Gastroesophageal sphincter (tissue), 4 donors: Measurements from ENCODE around the gene MAPK8. TPM values are rescaled to one million over a fixed set of nuclear protein-coding genes. Genes with fewer than 3 reads are reported as not detected.

Source experiments
- ATAC-seq: fragments of 150-250 bp; one replicate; pipeline ENCODE4 v1.9.1; 2016; ENCODE audit warnings: mild to moderate bottlenecking, moderate library complexity
- H3K27ac ChIP-seq, 4 donors: fragments of 200-600 bp; sonication (generic) in 3 of 4; 1 replicate in 3 of 4; 2 replicates in 1 of 4; pipeline ENCODE4 v1.5.1; 2016 to 2019
- H3K27me3 ChIP-seq: fragments of 200-600 bp; sonication (generic); one replicate; pipeline ENCODE4 v1.5.1; 2019
- H3K36me3 ChIP-seq, 2 donors: fragments of 200-600 bp; sonication (generic); one replicate each; pipeline ENCODE4 v1.5.1; 2019; ENCODE audit warnings: control low read depth in 1 of 2
- H3K4me1 ChIP-seq, 3 donors: fragments of 200-600 bp; sonication (generic); 1 replicate in 2 of 3; 2 replicates in 1 of 3; pipeline ENCODE4 v1.5.1; 2016 to 2019; ENCODE audit warnings: control low read depth in 2 of 3
- H3K4me3 ChIP-seq, 2 donors: fragments of 200-600 bp; sonication (generic); one replicate each; pipeline ENCODE4 v1.5.1; 2019; ENCODE audit warnings: mild to moderate bottlenecking in 1 of 2, moderate library complexity in 1 of 2
- H3K9me3 ChIP-seq, 3 donors: fragments of 200-600 bp; sonication (generic); one replicate each; pipeline ENCODE4 v1.5.1; 2017 to 2019; ENCODE audit warnings: control low read depth in 2 of 3
- EP300 ChIP-seq: sonication (generic); formaldehyde crosslinking; IDR thresholded peaks from one replicate; pipeline ENCODE4 v1.6.1; 2017; ENCODE audit warnings: antibody characterized with exemption, mild to moderate bottlenecking
- POLR2A ChIP-seq, 2 donors: fragments of 450-650 bp; IDR thresholded peaks; one replicate each; pipeline ENCODE4 v1.6.1; 2017; ENCODE audit warnings: antibody characterized with exemption in 2 of 2, mild to moderate bottlenecking in 2 of 2, moderate library complexity in 1 of 2
- POLR2AphosphoS5 ChIP-seq: sonication (generic); formaldehyde crosslinking; IDR thresholded peaks from one replicate; pipeline ENCODE4 v1.6.1; 2017; ENCODE audit warnings: antibody characterized with exemption
- WGBS, 2 donors: methylation state at CpG; one replicate each; pipeline ENCODE4 v1.1.5; 2018; ENCODE audit warnings: low coverage in 1 of 2; 5-methylcytosine and 5-hydroxymethylcytosine counted together
- total RNA-seq, 4 donors: library from RNA; depleted of rRNA; stranded (reverse); fragments of >200 nt; gene quantifications; one replicate each; pipeline ENCODE4 v1.1.0, GENCODE V29; 2016
- TF ChIP-seq, protein P1 (sequence below), 4 experiments: fragments of 200-600 bp in 2 of 4; fragments of 450-650 bp in 2 of 4; sonication (generic) in 1 of 4; IDR thresholded peaks; one replicate each; pipeline ENCODE4 v1.5.1; 2017 to 2019; ENCODE audit warnings: antibody characterized with exemption in 4 of 4, mild to moderate bottlenecking in 2 of 4, moderate library complexity in 2 of 4

MAPK8 gene
- total RNA-seq, 4 donors from 2014 or later = 35.6 to 63.7 (median 40.7) TPM

- Histone ChIP-seq H3K36me3 (no peaks in the 10 kb centered on the region), H3K4me1 (peaks cover 0 to 31% (median 0%) of the 10 kb centered on the region in 3 donors), H3K4me3 (no peak overlapping the region), H3K9me3 (no peaks in the 10 kb centered on the region), H3K27ac (no peak overlapping the region), H3K27me3 (peaks cover 18% of the 10 kb centered on the region)
- WGBS, 2 donors = 82 to 87% methylated on average over 9 to 10 of the region's 12 CpGs
- no peak for ATAC-seq
- TF ChIP-seq POLR2A (IDR thresholded peaks at IDR 0.05) = no peak
- TF ChIP-seq POLR2AphosphoS5 = no peak
- TF ChIP-seq EP300 = no peak
- TF ChIP-seq, protein P1, sequence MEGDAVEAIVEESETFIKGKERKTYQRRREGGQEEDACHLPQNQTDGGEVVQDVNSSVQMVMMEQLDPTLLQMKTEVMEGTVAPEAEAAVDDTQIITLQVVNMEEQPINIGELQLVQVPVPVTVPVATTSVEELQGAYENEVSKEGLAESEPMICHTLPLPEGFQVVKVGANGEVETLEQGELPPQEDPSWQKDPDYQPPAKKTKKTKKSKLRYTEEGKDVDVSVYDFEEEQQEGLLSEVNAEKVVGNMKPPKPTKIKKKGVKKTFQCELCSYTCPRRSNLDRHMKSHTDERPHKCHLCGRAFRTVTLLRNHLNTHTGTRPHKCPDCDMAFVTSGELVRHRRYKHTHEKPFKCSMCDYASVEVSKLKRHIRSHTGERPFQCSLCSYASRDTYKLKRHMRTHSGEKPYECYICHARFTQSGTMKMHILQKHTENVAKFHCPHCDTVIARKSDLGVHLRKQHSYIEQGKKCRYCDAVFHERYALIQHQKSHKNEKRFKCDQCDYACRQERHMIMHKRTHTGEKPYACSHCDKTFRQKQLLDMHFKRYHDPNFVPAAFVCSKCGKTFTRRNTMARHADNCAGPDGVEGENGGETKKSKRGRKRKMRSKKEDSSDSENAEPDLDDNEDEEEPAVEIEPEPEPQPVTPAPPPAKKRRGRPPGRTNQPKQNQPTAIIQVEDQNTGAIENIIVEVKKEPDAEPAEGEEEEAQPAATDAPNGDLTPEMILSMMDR (IDR thresholded peaks at IDR 0.05) = no peak
These were observed 155.4 kb downstream of the MAPK8 start for GRCh38 chr10:48461623-48462481.

GRCh38 chr10:48462482-48463020 is 156.1 kb downstream of the MAPK8 start:
- TF ChIP-seq POLR2A (IDR thresholded peaks at IDR 0.05) (no peak), POLR2AphosphoS5 (no peak)
- TF ChIP-seq, protein P1 (IDR thresholded peaks at IDR 0.05) = no peak
- ATAC-seq = no peak
- WGBS, 2 donors = 83% methylated on average over 4 of the region's 5 CpGs; no CpG with 5 or more reads in 1 of the 2 donors
- Histone ChIP-seq H3K27me3 (peaks cover 18% of the 10 kb centered on the region), H3K4me3 (no peak overlapping the region), H3K36me3 (no peaks in the 10 kb centered on the region), H3K4me1 (peaks cover 0 to 25% (median 0%) of the 10 kb centered on the region in 3 donors), H3K9me3 (no peaks in the 10 kb centered on the region), H3K27ac (no peak overlapping the region)

GRCh38 chr10:48463318-48464003 is 157.0 kb downstream of the MAPK8 start:
- WGBS, 2 donors = 33 to 40% methylated on average over 1 of the region's 8 CpGs
- H3K36me3 ChIP-seq = no peaks in the 10 kb centered on the region
- peaks cover 0 to 25% (median 0%) of the 10 kb centered on the region in 3 donors for H3K4me1 ChIP-seq
- no peak for TF ChIP-seq POLR2A (IDR thresholded peaks at IDR 0.05)
- TF ChIP-seq, protein P1 (IDR thresholded peaks at IDR 0.05) = no peak
- peaks cover 26% of the 10 kb centered on the region for H3K27me3 ChIP-seq
- H3K27ac ChIP-seq = no peak overlapping the region
- H3K4me3 ChIP-seq = no peak overlapping the region
- no peaks in the 10 kb centered on the region for H3K9me3 ChIP-seq
- no peak for ATAC-seq

- H3K4me1 ChIP-seq = peaks cover 0 to 25% (median 0%) of the 10 kb centered on the region in 3 donors
- no peak overlapping the region for H3K27ac ChIP-seq
- no peak overlapping the region for H3K4me3 ChIP-seq
- TF ChIP-seq POLR2A (IDR thresholded peaks at IDR 0.05) = no peak
- no peak for TF ChIP-seq EP300
- TF ChIP-seq POLR2AphosphoS5 = no peak
- TF ChIP-seq, protein P1 (IDR thresholded peaks at IDR 0.05) = no peak
- no peaks in the 10 kb centered on the region for H3K9me3 ChIP-seq
- no peak for ATAC-seq
- H3K36me3 ChIP-seq = no peaks in the 10 kb centered on the region
- 71 to 100% methylated on average over 2 to 6 of the region's 9 CpGs for WGBS, 2 donors
- H3K27me3 ChIP-seq = peaks cover 35% of the 10 kb centered on the region
These were observed 157.8 kb downstream of the MAPK8 start for GRCh38 chr10:48464121-48464870.
